ENCODE data around the gene ASB13. TPM values are rescaled to one million over a fixed set of nuclear protein-coding genes. Genes with fewer than 3 reads are reported as not detected.

The ASB13 gene
- total RNA-seq (2014; rRNA removed; shearing (Covaris generic)), result 9.1 and 11.3 TPM in 2 replicates

- peak; percentile 28 for DNase-seq (ENCODE audit: low spot score)
Measured at GRCh38 chr10:5666008-5666840, at the start of gene ASB13. ASB13 (minus strand) TSS chr10:5666595; CDS start chr10:5666551, 44 bp downstream.

GRCh38 chr10:5711642-5712041 lies 45.2 kb upstream of the ASB13 start:
- no peak for DNase-seq (ENCODE audit: low spot score)

- DNase-seq (ENCODE audit: low spot score), result no peak
Measured at GRCh38 chr10:5710859-5711258, 44.5 kb upstream of the ASB13 start.

GRCh38 chr10:5709865-5710264 lies 43.5 kb upstream of the ASB13 start:
- DNase-seq (ENCODE audit: low spot score), result no peak

- no peak for DNase-seq (ENCODE audit: low spot score)
Measured at GRCh38 chr10:5708356-5708755, 42.0 kb upstream of the ASB13 start.

GRCh38 chr10:5698062-5698461 lies 31.7 kb upstream of the ASB13 start:
- DNase-seq (ENCODE audit: low spot score), result no peak

- DNase-seq (ENCODE audit: low spot score), result no peak
Measured at GRCh38 chr10:5697342-5697741, 30.9 kb upstream of the ASB13 start.

GRCh38 chr10:5694573-5694972 lies 28.2 kb upstream of the ASB13 start:
- no peak for DNase-seq (ENCODE audit: low spot score)

- DNase-seq (ENCODE audit: low spot score), result no peak
Measured at GRCh38 chr10:5692461-5693358, 26.3 kb upstream of the ASB13 start.

- no peak for DNase-seq (ENCODE audit: low spot score)
Measured at GRCh38 chr10:5691786-5692185, 25.4 kb upstream of the ASB13 start.

- no peak for DNase-seq (ENCODE audit: low spot score)
Measured at GRCh38 chr10:5688587-5688986, 22.2 kb upstream of the ASB13 start.

GRCh38 chr10:5685764-5686240 lies 19.4 kb upstream of the ASB13 start:
- no peak for DNase-seq (ENCODE audit: low spot score)

- DNase-seq (ENCODE audit: low spot score), result peak; percentile 45
Measured at GRCh38 chr10:5684971-5685763, 18.8 kb upstream of the ASB13 start.

GRCh38 chr10:5684318-5684970 lies 18.0 kb upstream of the ASB13 start, which contains the start of gene TASOR2:
TASOR2 (plus strand) TSS chr10:5684838; CDS start chr10:5720643, 35,805 bp downstream.
- peak; percentile 94 for DNase-seq (ENCODE audit: low spot score)

- DNase-seq (ENCODE audit: low spot score), result no peak
Measured at GRCh38 chr10:5683065-5683464, 16.7 kb upstream of the ASB13 start.

- DNase-seq (ENCODE audit: low spot score), result no peak
Measured at GRCh38 chr10:5681930-5682329, 15.5 kb upstream of the ASB13 start.

GRCh38 chr10:5679606-5680005 lies 13.2 kb upstream of the ASB13 start:
- DNase-seq (ENCODE audit: low spot score), result no peak

- DNase-seq (ENCODE audit: low spot score), result no peak
Measured at GRCh38 chr10:5679037-5679435, 12.6 kb upstream of the ASB13 start.

GRCh38 chr10:5678397-5679036 lies 12.1 kb upstream of the ASB13 start:
- DNase-seq (ENCODE audit: low spot score), result no peak

- no peak for DNase-seq (ENCODE audit: low spot score)
Measured at GRCh38 chr10:5670662-5671375, 4.4 kb upstream of the ASB13 start.
